K562 (cell line): ENCODE measurements around the gene CTF1. TPM values are rescaled to one million over a fixed set of nuclear protein-coding genes. Genes with fewer than 3 reads are reported as not detected.

Source experiments
- ATAC-seq: fragments of 200-7000 bp; cut with Tn5 transposase; 3 replicates; pipeline ENCODE4 v1.9.1; 2020; ENCODE audit warnings: moderate library complexity
- BruUV-seq: library from RNA; stranded (reverse); fragments of 400-500 nt; replicated peaks from 2 replicates; lab custom pipeline; 2021; lab: Mats Ljungman, UMichigan
- CTCF ChIA-PET: fragments of 300-600 bp; formaldehyde crosslinking; extraction: SDS; loops from one replicate; lab custom pipeline; 2021; ENCODE audit warnings: low intra/inter-chr PET ratio; lab: Yijun Ruan, JAX
- POLR2A ChIA-PET: fragments of 300-600, 350-650 bp; sonication (Branson Sonifier 250); formaldehyde crosslinking; extraction: SDS; loops from one replicate; lab custom pipeline; 2021; ENCODE audit warnings: antibody characterized with exemption, inconsistent platforms; lab: Yijun Ruan, JAX
- DNase-seq, 4 experiments: peaks; one replicate each; pipeline versions ENCODE4 v3.0.0 to v3.0.0-alpha.2; 2011 to 2018; ENCODE audit warnings: low spot score in 3 of 4, mixed read lengths in 3 of 4; ENCODE audit errors: extremely low read depth in 1 of 4
- FAIRE-seq: peaks from 2 replicates; lab custom pipeline; 2011; peaks lifted over from hg19 to GRCh38; lab: Jason Lieb, UNC
- H2AFZ ChIP-seq: 2 replicates; pipeline ENCODE4 v1.6.0; 2011; ENCODE audit warnings: low read depth, low read length, control low read depth, inconsistent platforms
- H3K27ac ChIP-seq: fragments of 200-600 bp; 3 replicates; pipeline ENCODE4 v1.8.0; 2011; ENCODE audit warnings: low read depth, mild to moderate bottlenecking, control low read depth, inconsistent platforms, low read length, moderate library complexity, mixed read lengths; ENCODE audit errors: extremely low read depth
- H3K27me3 ChIP-seq, 2 experiments: fragments of 300-600 bp in 1 of 2; 2 replicates in 1 of 2; 3 replicates in 1 of 2; pipeline versions ENCODE4 v1.6.0 to v1.8.0; 2011; ENCODE audit warnings: inconsistent platforms in 2 of 2, low read length in 2 of 2, mild to moderate bottlenecking in 1 of 2, mixed read lengths in 1 of 2, moderate library complexity in 1 of 2; ENCODE audit not compliant: control insufficient read depth in 2 of 2, insufficient read depth in 2 of 2
- H3K36me3 ChIP-seq: fragments of 300-600 bp; 3 replicates; pipeline ENCODE4 v1.8.0; 2011; ENCODE audit warnings: mild to moderate bottlenecking, low read length, inconsistent platforms; ENCODE audit not compliant: control insufficient read depth, insufficient read depth
- H3K4me1 ChIP-seq, 2 experiments: fragments of 200-600 bp in 1 of 2; replicated peaks in 1 of 2; 2 replicates in 1 of 2; 3 replicates in 1 of 2; pipeline versions ENCODE4 v1.5.1 to v1.8.0; 2011; ENCODE audit warnings: inconsistent platforms in 2 of 2, low read length in 2 of 2, mild to moderate bottlenecking in 1 of 2, mixed read lengths in 1 of 2, moderate library complexity in 1 of 2; ENCODE audit not compliant: control insufficient read depth in 2 of 2, insufficient read depth in 2 of 2
- H3K4me2 ChIP-seq: 2 replicates; pipeline ENCODE4 v1.6.1; 2011; ENCODE audit warnings: low read length, control low read depth, inconsistent platforms, mixed read lengths; ENCODE audit not compliant: insufficient read depth
- H3K4me3 ChIP-seq: fragments of 200-600 bp; sonication (generic), shearing (Covaris generic); 2 replicates; pipeline ENCODE4 v1.5.1; 2016; ENCODE audit warnings: control low read depth, inconsistent platforms
- H3K79me2 ChIP-seq: fragments of 200-600 bp; 3 replicates; pipeline ENCODE4 v1.8.0; 2011; ENCODE audit warnings: low read length, inconsistent platforms; ENCODE audit not compliant: control insufficient read depth, insufficient read depth
- H3K9ac ChIP-seq, 2 experiments: 2 replicates each; pipeline versions ENCODE4 v1.6.0 to v1.6.1; 2011; ENCODE audit warnings: low read depth in 2 of 2, low read length in 2 of 2, control low read depth in 1 of 2, inconsistent platforms in 1 of 2, mild to moderate bottlenecking in 1 of 2, mixed read lengths in 1 of 2; ENCODE audit not compliant: insufficient read depth in 1 of 2
- H3K9me1 ChIP-seq: one replicate; pipeline ENCODE4 v1.6.0; 2011; ENCODE audit warnings: inconsistent platforms, mild to moderate bottlenecking, low read length, moderate library complexity; ENCODE audit not compliant: control insufficient read depth, insufficient read depth
- H3K9me3 ChIP-seq: replicated peaks from 2 replicates; pipeline ENCODE4 v1.5.1; 2011; ENCODE audit warnings: low read depth, low read length, inconsistent platforms; ENCODE audit not compliant: control insufficient read depth, insufficient read depth
- H4K20me1 ChIP-seq: replicated peaks from 2 replicates; pipeline ENCODE4 v1.6.1; 2011; ENCODE audit warnings: low read length, inconsistent platforms, mixed read lengths; ENCODE audit not compliant: control insufficient read depth, insufficient read depth
- ATF3 ChIP-seq, 2 experiments: fragments of 450-650 bp in 1 of 2; sonication (generic) in 1 of 2; formaldehyde crosslinking in 1 of 2; IDR thresholded peaks in 1 of 2; conservative IDR thresholded peaks in 1 of 2; 2 replicates each; pipeline versions ENCODE4 v1.6.1 to v1.8.1; 2016 to 2023; ENCODE audit warnings: mild to moderate bottlenecking in 2 of 2, moderate library complexity in 2 of 2, inconsistent platforms in 1 of 2, missing genetic modification reagents in 1 of 2
- CEBPB ChIP-seq: fragments of 450-650 bp; IDR thresholded peaks from 2 replicates; pipeline ENCODE4 v1.6.1; 2016; ENCODE audit warnings: missing genetic modification characterization, missing compliant biosample characterization
- CEBPG ChIP-seq, 3 experiments: fragments of 200-800 bp in 1 of 3; sonication (Bioruptor generic) in 1 of 3; sonication (generic) in 1 of 3; formaldehyde crosslinking in 1 of 3; IDR thresholded peaks in 2 of 3; conservative IDR thresholded peaks in 1 of 3; 2 replicates each; pipeline versions ENCODE4 v1.6.1 to v1.8.0; 2016 to 2022; ENCODE audit warnings: missing compliant biosample characterization in 2 of 3, missing genetic modification characterization in 2 of 3, mild to moderate bottlenecking in 1 of 3, missing genetic modification reagents in 1 of 3
- CREM ChIP-seq: IDR thresholded peaks from 2 replicates; pipeline ENCODE4 v1.6.1; 2014; ENCODE audit warnings: antibody characterized with exemption, low read depth
- DDX20 ChIP-seq: fragments of 450-650 bp; IDR thresholded peaks from 2 replicates; pipeline ENCODE4 v1.6.1; 2016; ENCODE audit warnings: missing genetic modification characterization, low read depth, mild to moderate bottlenecking, missing compliant biosample characterization, moderate library complexity
- FOS ChIP-seq: IDR thresholded peaks from 3 replicates; pipeline ENCODE4 v1.6.1; 2011; ENCODE audit not compliant: insufficient read length; ENCODE audit errors: extremely low read depth
- FOXJ2 ChIP-seq: fragments of 200-800 bp; sonication (Bioruptor generic); IDR thresholded peaks from 2 replicates; pipeline ENCODE4 v1.6.1; 2016; ENCODE audit warnings: missing genetic modification characterization, missing compliant biosample characterization
- KHSRP ChIP-seq: fragments of 450-650 bp; IDR thresholded peaks from 2 replicates; pipeline ENCODE4 v1.6.1; 2017
- POLR2AphosphoS5 ChIP-seq: IDR thresholded peaks from 2 replicates; pipeline ENCODE4 v1.6.1; 2011; ENCODE audit warnings: mild to moderate bottlenecking, low read depth, low read length, moderate library complexity; ENCODE audit not compliant: control insufficient read depth, insufficient read depth
- ZNF280B ChIP-seq: fragments of 250-450 bp; sonication (Bioruptor Pico); IDR thresholded peaks from 2 replicates; pipeline ENCODE4 v1.5.1; 2021; ENCODE audit warnings: mild to moderate bottlenecking
- WGBS: fragments of 100-300 bp; shearing (Covaris generic); methylation state at CpG from one replicate; pipeline ENCODE4 v1.1.6; 2016; ENCODE audit warnings: low coverage, mixed read lengths; ENCODE audit not compliant: insufficient coverage; ENCODE audit errors: missing lambda C conversion rate; 5-methylcytosine and 5-hydroxymethylcytosine counted together
- in situ Hi-C: fragments of 300-500 bp; cut with MboI; formaldehyde crosslinking; loops from 4 replicates; pipeline ENCODE4 v1.15.0; 2018; ENCODE audit warnings: inconsistent platforms, mixed read lengths
- intact Hi-C: fragments of 100-400 bp; cut with micrococcal nuclease; formaldehyde crosslinking; loops from 2 replicates; pipeline ENCODE4 v1.14.2; 2022
- polyA plus RNA-seq, 8 experiments: library from polyadenylated mRNA; depleted of rRNA in 4 of 8; stranded (reverse) in 5 of 8; unstranded in 3 of 8; fragments of >200 nt; fragmentation: Nextera tagmentation in 2 of 8; fragmentation: Illumina TruSeq in 1 of 8; extraction: Ambion mirVana in 2 of 8; extraction: Trizol in 1 of 8; gene quantifications; 2 replicates each; pipeline versions ENCODE4 v1.2.1 to v1.2.3, GENCODE V29; 2011 to 2014; ENCODE audit warnings: inconsistent platforms in 1 of 8, missing spikeins in 1 of 8
- total RNA-seq, 7 experiments: library from RNA; depleted of rRNA in 6 of 7; stranded (reverse); fragments of >200 nt in 6 of 7; fragmentation: Illumina TruSeq in 2 of 7; extraction: Trizol in 2 of 7; gene quantifications; 2 replicates each; pipeline versions ENCODE4 v1.2.1 to v1.2.3, GENCODE V29; 2011 to 2021; ENCODE audit warnings: low replicate concordance in 1 of 7

Gene CTF1
- total and polyA plus RNA-seq, 9 of the 15 experiments (the other 6 are each of a cell fraction or from before 2014, with no cell fraction given): 0.24 to 2.5 (median 0.44) TPM

GRCh38 chr16:30853758-30854157 is 42.7 kb upstream of the CTF1 start:
- BruUV-seq: no TSS peak
- no peak overlapping the region for H3K4me2 ChIP-seq
- no peak for FAIRE-seq

More at GRCh38 chr16:30853758-30854157, 42.7 kb upstream of the CTF1 start:
- Histone ChIP-seq H3K9ac (no peak overlapping the region), H3K27me3 (no peaks in the 10 kb centered on the region), H4K20me1 (no peaks in the 10 kb centered on the region), H3K4me3 (no peak overlapping the region), H3K4me1 (peaks cover 0 to 6% of the 10 kb centered on the region in 2 experiments; a peak in 3 of 5 replicates), H3K9me1 (no peaks in the 10 kb centered on the region), H3K36me3 (no peaks in the 10 kb centered on the region), H2AFZ (no peak overlapping the region), H3K27ac (no peak overlapping the region), H3K79me2 (no peaks in the 10 kb centered on the region), H3K9me3 (no peaks in the 10 kb centered on the region)
- TF ChIP-seq FOS (no peak), DDX20 (tag) (no peak), CEBPG (CRISPR knock-in tag; IDR thresholded peaks at IDR 0.05) (peak; percentile 7; the same call in 1 of the 2 replicates), CEBPG (tag; conservative IDR thresholded peaks at IDR 0.05 in 1 of 2, IDR thresholded peaks at IDR 0.05 in 1 of 2) (peak; percentile 27 to 71; a peak in 3 of 4 replicates), ZNF280B (CRISPR knock-in tag) (no peak), POLR2AphosphoS5 (no peak), FOXJ2 (no peak), CREM (0 out of 2 replicates have a peak, but pooled peaks have one; percentile 17), CEBPB (peak; percentile 79), ATF3 (IDR thresholded peaks at IDR 0.05) (peak; percentile 68), ATF3 (CRISPR knock-in tag; conservative IDR thresholded peaks at IDR 0.05) (no peak), KHSRP (no peak)
- ATAC-seq (no peak), DNase-seq (no peak)
- POLR2A ChIA-PET: interaction anchor here (0.5 to 1.6 kb wide), 4 partner anchors 9 to 20 kb away, joined by 3 to 5 read pairs (median 3); no protein-coding TSS in a partner anchor
- 93% methylated on average over 2 of the region's 2 CpGs for WGBS
- intact Hi-C loops: no loop called here
- in situ Hi-C loops: no loop called here
- CTCF ChIA-PET: no interaction called here
